GM23338 (cell line): ENCODE data around the gene PDE4D. TPM values are rescaled to one million over a fixed set of nuclear protein-coding genes. Genes with fewer than 3 reads are reported as not detected.

Source experiments
- ATAC-seq: fragments of 200-7000 bp; cut with Tn5 transposase; 3 replicates; pipeline ENCODE4 v1.9.1; 2020
- DNase-seq: peaks from one replicate; pipeline ENCODE4 v3.0.0-alpha.2; 2015; ENCODE audit warnings: low spot score
- H2AFZ ChIP-seq: fragments of 200-600 bp; sonication (generic); 2 replicates; pipeline ENCODE4 v1.8.0; 2016; ENCODE audit warnings: antibody characterized with exemption, mild to moderate bottlenecking, moderate library complexity
- H3F3A ChIP-seq: fragments of 200-600 bp; sonication (generic); replicated peaks from 2 replicates; pipeline ENCODE4 v1.8.0; 2017; ENCODE audit warnings: antibody characterized with exemption, mixed run types, low read depth
- H3K27ac ChIP-seq: fragments of 200-600 bp; sonication (generic); 2 replicates; pipeline ENCODE4 v1.6.1; 2016; ENCODE audit warnings: low read depth
- H3K27me3 ChIP-seq: fragments of 200-600 bp; sonication (generic); 2 replicates; pipeline ENCODE4 v1.8.0; 2016; ENCODE audit warnings: mild to moderate bottlenecking, mixed run types, moderate library complexity; ENCODE audit not compliant: insufficient read depth
- H3K36me3 ChIP-seq: fragments of 200-600 bp; sonication (generic); 2 replicates; pipeline ENCODE4 v1.8.0; 2016; ENCODE audit warnings: mild to moderate bottlenecking; ENCODE audit not compliant: insufficient read depth
- H3K4me1 ChIP-seq: fragments of 200-600 bp; sonication (generic); 2 replicates; pipeline ENCODE4 v1.8.0; 2016; ENCODE audit warnings: mild to moderate bottlenecking, moderate library complexity; ENCODE audit not compliant: insufficient read depth
- H3K4me2 ChIP-seq: fragments of 200-600 bp; sonication (generic); 2 replicates; pipeline ENCODE4 v1.7.1; 2017; ENCODE audit warnings: mixed run types
- H3K4me3 ChIP-seq: fragments of 200-600 bp; sonication (generic); 2 replicates; pipeline ENCODE4 v1.6.1; 2016; ENCODE audit warnings: mixed run types
- H3K79me2 ChIP-seq: fragments of 200-600 bp; sonication (generic); replicated peaks from 2 replicates; pipeline ENCODE4 v1.8.0; 2017; ENCODE audit warnings: mild to moderate bottlenecking; ENCODE audit not compliant: insufficient read depth
- H3K9me2 ChIP-seq: fragments of 200-600 bp; sonication (generic); 2 replicates; pipeline ENCODE4 v1.8.0; 2017; ENCODE audit not compliant: insufficient read depth
- H4K20me1 ChIP-seq: fragments of 200-600 bp; sonication (generic); replicated peaks from 2 replicates; pipeline ENCODE4 v1.8.0; 2017; ENCODE audit warnings: mild to moderate bottlenecking; ENCODE audit not compliant: insufficient read depth
- H3K27ac Mint-ChIP-seq: 2 replicates; pipeline ENCODE4 v1.8.0; 2020; ENCODE audit warnings: inconsistent platforms, mild to moderate bottlenecking, moderate library complexity, mixed read lengths
- H3K27me3 Mint-ChIP-seq: 3 replicates; pipeline ENCODE4 v1.8.0; 2022; ENCODE audit warnings: low read depth, mild to moderate bottlenecking, moderate library complexity, mixed read lengths, inconsistent platforms; ENCODE audit not compliant: insufficient read depth, poor library complexity
- H3K36me3 Mint-ChIP-seq: 3 replicates; pipeline ENCODE4 v1.8.0; 2021; ENCODE audit warnings: low read depth, mild to moderate bottlenecking, inconsistent platforms, moderate library complexity, mixed read lengths
- H3K4me1 Mint-ChIP-seq: 3 replicates; pipeline ENCODE4 v1.8.0; 2020; ENCODE audit warnings: mild to moderate bottlenecking, inconsistent platforms, mixed read lengths
- H3K4me3 Mint-ChIP-seq: 3 replicates; pipeline ENCODE4 v1.8.0; 2021; ENCODE audit warnings: moderate library complexity, mild to moderate bottlenecking, inconsistent platforms, mixed read lengths
- H3K9me3 Mint-ChIP-seq: 3 replicates; pipeline ENCODE4 v1.8.0; 2020; ENCODE audit warnings: moderate library complexity, mild to moderate bottlenecking, inconsistent platforms, mixed read lengths
- CREB1 ChIP-seq: fragments of 250-450 bp; sonication (Bioruptor Pico); IDR thresholded peaks from 2 replicates; pipeline ENCODE4 v1.5.0; 2020; ENCODE audit warnings: low read depth, mild to moderate bottlenecking, moderate library complexity
- EZH2phosphoT487 ChIP-seq: fragments of 200-600 bp; sonication (generic); IDR thresholded peaks from one replicate; pipeline ENCODE4 v1.8.1; 2018; ENCODE audit warnings: antibody characterized with exemption; ENCODE audit not compliant: unreplicated experiment
- JUNB ChIP-seq: IDR thresholded peaks from one replicate; pipeline ENCODE4 v1.6.1; 2016; ENCODE audit warnings: antibody characterized with exemption; ENCODE audit not compliant: unreplicated experiment
- NANOG ChIP-seq: IDR thresholded peaks from 2 replicates; pipeline ENCODE4 v1.6.1; 2016; ENCODE audit warnings: antibody characterized with exemption, borderline replicate concordance
- POLR2AphosphoS5 ChIP-seq: IDR thresholded peaks from 2 replicates; pipeline ENCODE4 v1.6.1; 2016; ENCODE audit warnings: antibody characterized with exemption, low read depth
- REST ChIP-seq: IDR thresholded peaks from one replicate; pipeline ENCODE4 v1.6.1; 2018; ENCODE audit warnings: antibody characterized with exemption; ENCODE audit not compliant: unreplicated experiment
- STAT1 ChIP-seq: IDR thresholded peaks from one replicate; pipeline ENCODE4 v1.6.1; 2016; ENCODE audit warnings: antibody characterized with exemption; ENCODE audit not compliant: unreplicated experiment
- ZNF114 ChIP-seq: fragments of 250-450 bp; sonication (Bioruptor Pico); IDR thresholded peaks from 2 replicates; pipeline ENCODE4 v1.5.0; 2020; ENCODE audit warnings: mild to moderate bottlenecking, moderate library complexity
- ZNF462 ChIP-seq: fragments of 250-450 bp; sonication (Bioruptor Pico); IDR thresholded peaks from 2 replicates; pipeline ENCODE4 v1.5.0; 2020; ENCODE audit warnings: mild to moderate bottlenecking, moderate library complexity
- polyA plus RNA-seq: library from polyadenylated mRNA; unstranded; fragments of >200 nt; fragmentation: Nextera tagmentation; extraction: Ambion mirVana; gene quantifications from 2 replicates; pipeline ENCODE4 v1.2.1, GENCODE V29; 2016
- total RNA-seq: library from RNA; depleted of rRNA; stranded (reverse); fragments of >200 nt; shearing (Covaris generic); gene quantifications from 2 replicates; pipeline ENCODE4 v1.2.3, GENCODE V29; 2014
- TF ChIP-seq, protein P1 (sequence below), 2 experiments: fragments of 200-600 bp in 1 of 2; sonication (generic) in 1 of 2; conservative IDR thresholded peaks; 2 replicates each; pipeline versions ENCODE4 v1.5.1 to v1.6.1; 2016 to 2017; ENCODE audit warnings: antibody characterized with exemption in 2 of 2, low read depth in 2 of 2, mild to moderate bottlenecking in 2 of 2, moderate library complexity in 1 of 2

Gene PDE4D
- total and polyA plus RNA-seq, 2 experiments from 2014 or later: 2.1 to 4.7 TPM

GRCh38 chr5:59436364-59437148, 457.0 kb downstream of the PDE4D start:
- Histone ChIP-seq H3K4me3 (no peak overlapping the region), H3K27me3 (no peaks in the 10 kb centered on the region), H3K79me2 (no peaks in the 10 kb centered on the region), H3K9me2 (peaks cover 2% of the 10 kb centered on the region; the same call in 1 of the 2 replicates), H2AFZ (no peak overlapping the region), H3F3A (no peaks in the 10 kb centered on the region), H4K20me1 (no peaks in the 10 kb centered on the region), H3K27ac (no peak overlapping the region), H3K36me3 (no peaks in the 10 kb centered on the region), H3K4me1 (no peaks in the 10 kb centered on the region), H3K4me2 (no peak overlapping the region)
- Mint-ChIP-seq H3K9me3 (no peaks in the 10 kb centered on the region), H3K27me3 (no peaks in the 10 kb centered on the region), H3K27ac (no peak overlapping the region), H3K4me1 (no peaks in the 10 kb centered on the region), H3K4me3 (no peak overlapping the region), H3K36me3 (no peaks in the 10 kb centered on the region)
- no peak for DNase-seq
- no peak for ATAC-seq
- TF ChIP-seq JUNB (no peak), REST (no peak), POLR2AphosphoS5 (no peak), ZNF462 (CRISPR knock-in tag) (no peak), EZH2phosphoT487 (no peak), ZNF114 (CRISPR knock-in tag) (no peak), CREB1 (CRISPR knock-in tag) (no peak), STAT1 (no peak), NANOG (no peak)
- TF ChIP-seq, protein P1, sequence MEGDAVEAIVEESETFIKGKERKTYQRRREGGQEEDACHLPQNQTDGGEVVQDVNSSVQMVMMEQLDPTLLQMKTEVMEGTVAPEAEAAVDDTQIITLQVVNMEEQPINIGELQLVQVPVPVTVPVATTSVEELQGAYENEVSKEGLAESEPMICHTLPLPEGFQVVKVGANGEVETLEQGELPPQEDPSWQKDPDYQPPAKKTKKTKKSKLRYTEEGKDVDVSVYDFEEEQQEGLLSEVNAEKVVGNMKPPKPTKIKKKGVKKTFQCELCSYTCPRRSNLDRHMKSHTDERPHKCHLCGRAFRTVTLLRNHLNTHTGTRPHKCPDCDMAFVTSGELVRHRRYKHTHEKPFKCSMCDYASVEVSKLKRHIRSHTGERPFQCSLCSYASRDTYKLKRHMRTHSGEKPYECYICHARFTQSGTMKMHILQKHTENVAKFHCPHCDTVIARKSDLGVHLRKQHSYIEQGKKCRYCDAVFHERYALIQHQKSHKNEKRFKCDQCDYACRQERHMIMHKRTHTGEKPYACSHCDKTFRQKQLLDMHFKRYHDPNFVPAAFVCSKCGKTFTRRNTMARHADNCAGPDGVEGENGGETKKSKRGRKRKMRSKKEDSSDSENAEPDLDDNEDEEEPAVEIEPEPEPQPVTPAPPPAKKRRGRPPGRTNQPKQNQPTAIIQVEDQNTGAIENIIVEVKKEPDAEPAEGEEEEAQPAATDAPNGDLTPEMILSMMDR (conservative IDR thresholded peaks at IDR 0.05; ENCODE audit: low read depth in 2 of 2): no peak
